Suprapubic skin (tissue), 3 donors: Measurements from ENCODE around the gene VWA5B2.

Experiments
- CTCF ChIP-seq, 2 donors: fragments of 200-600 bp in 1 of 2; fragments of 450-650 bp in 1 of 2; sonication (generic) in 1 of 2; IDR thresholded peaks; one replicate each; pipeline ENCODE4 v1.5.1; 2016 to 2019; ENCODE audit warnings: antibody characterized with exemption in 2 of 2, mild to moderate bottlenecking in 1 of 2, moderate library complexity in 1 of 2
- EP300 ChIP-seq: sonication (generic); formaldehyde crosslinking; IDR thresholded peaks from one replicate; pipeline ENCODE4 v1.6.1; 2017; ENCODE audit warnings: antibody characterized with exemption
- POLR2A ChIP-seq, 2 donors: fragments of 450-650 bp; IDR thresholded peaks; one replicate each; pipeline ENCODE4 v1.6.1; 2017; ENCODE audit warnings: antibody characterized with exemption in 2 of 2, mild to moderate bottlenecking in 2 of 2, moderate library complexity in 2 of 2

- TF ChIP-seq POLR2A (IDR thresholded peaks at IDR 0.05): no peak
- TF ChIP-seq CTCF (IDR thresholded peaks at IDR 0.05): no peak
- TF ChIP-seq EP300: no peak
These were observed 47.8 kb upstream of the VWA5B2 start for GRCh38 chr3:184181596-184181995.
